ENCODE results near the gene ZXDC.

Gene ZXDC

DNA sequence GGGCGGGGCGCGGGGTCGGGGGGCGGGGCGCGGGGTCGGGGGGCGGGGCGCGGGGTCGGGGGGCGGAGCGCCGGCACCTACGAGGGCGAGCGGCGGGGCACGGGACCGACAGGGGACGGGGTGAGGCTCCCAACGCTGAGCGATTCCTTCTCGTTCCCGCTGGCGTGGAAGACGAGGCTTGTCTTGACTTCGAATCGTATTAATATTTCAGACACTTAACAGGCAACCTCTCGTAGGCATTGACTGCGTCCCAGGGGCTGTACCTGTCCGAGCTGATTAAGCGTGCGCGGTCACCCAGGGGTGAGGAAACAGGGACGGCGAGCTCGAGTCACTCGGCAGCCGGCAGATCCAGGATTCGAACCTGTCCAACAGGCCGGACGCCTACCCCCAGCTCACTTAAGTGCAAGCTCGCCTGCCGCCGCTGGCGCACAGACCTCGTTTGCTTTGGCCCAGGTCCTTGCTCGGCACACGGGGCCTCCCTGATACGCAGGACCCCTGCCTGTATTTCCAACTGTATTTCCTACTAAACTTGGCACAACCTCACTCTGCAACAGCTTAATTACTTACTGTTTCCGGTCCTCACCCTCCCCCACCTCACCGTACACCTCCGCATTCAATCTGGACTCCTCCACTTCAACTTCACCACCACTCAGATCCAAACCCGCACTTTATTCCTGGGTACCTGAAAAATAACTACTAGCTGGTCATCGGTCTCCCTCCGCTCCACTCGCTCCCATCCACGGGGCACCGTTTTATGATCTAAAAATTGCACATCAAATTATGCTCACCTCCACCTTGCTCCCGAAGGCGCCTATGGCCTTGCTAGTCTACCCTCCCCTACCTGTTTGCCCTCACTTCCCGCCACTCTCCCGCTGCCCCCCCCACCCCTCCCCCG lies 722 bp upstream of the ZXDC start:
- H3K27me3 ChIP-seq, result no peaks in the 10 kb centered on the region
- peak overlapping the region; percentile 46 to 87 (median 73); a peak in 21 of 22 replicates for H3K9ac ChIP-seq
- peaks cover 38 to 50% (median 45%) of the 10 kb centered on the region in 10 experiments for H3K4me1 ChIP-seq
- peak overlapping the region; percentile 10 to 75 (median 57); a peak in 18 of 22 replicates for H3K27ac ChIP-seq
- peaks cover 6 to 18% (median 8%) of the 10 kb centered on the region in 11 experiments; a peak in 19 of 22 replicates for H3K36me3 ChIP-seq
- H3K9me3 ChIP-seq (replicated peaks in 1 of 11), result no peaks in the 10 kb centered on the region
- H4K20me1 ChIP-seq, result peaks cover 36 to 41% (median 40%) of the 10 kb centered on the region in 11 experiments; a peak in 21 of 22 replicates
- peak overlapping the region; percentile 82 to 98 (median 92) for H3K4me2 ChIP-seq
- peak overlapping the region; percentile 50 to 71 (median 63) for H3K4me3 ChIP-seq
- TF ChIP-seq Cebpa-rat (IDR thresholded peaks at IDR 0.05), result no peak

- peaks cover 22 to 34% (median 24%) of the 10 kb centered on the region in 11 experiments for H3K36me3 ChIP-seq
- peak overlapping the region; percentile 92 to 98 (median 97) for H3K27ac ChIP-seq
- no peaks in the 10 kb centered on the region for H3K9me3 ChIP-seq (replicated peaks in 1 of 11)
- peaks cover 52 to 57% (median 55%) of the 10 kb centered on the region in 11 experiments; a peak in 21 of 22 replicates for H4K20me1 ChIP-seq
- H3K4me2 ChIP-seq, result peak overlapping the region; percentile 85 to 100 (median 99)
- H3K4me3 ChIP-seq, result peak overlapping the region; percentile 86 to 99 (median 94)
- no peak for TF ChIP-seq Cebpa-rat (IDR thresholded peaks at IDR 0.05)
- H3K4me1 ChIP-seq, result peaks cover 38 to 45% (median 42%) of the 10 kb centered on the region in 10 experiments
- peak overlapping the region; percentile 94 to 99 (median 98) for H3K9ac ChIP-seq
- H3K27me3 ChIP-seq, result no peaks in the 10 kb centered on the region
Observed at GRCh38 chr3:126474498-126475412, 936 bp downstream of the ZXDC start.

DNA sequence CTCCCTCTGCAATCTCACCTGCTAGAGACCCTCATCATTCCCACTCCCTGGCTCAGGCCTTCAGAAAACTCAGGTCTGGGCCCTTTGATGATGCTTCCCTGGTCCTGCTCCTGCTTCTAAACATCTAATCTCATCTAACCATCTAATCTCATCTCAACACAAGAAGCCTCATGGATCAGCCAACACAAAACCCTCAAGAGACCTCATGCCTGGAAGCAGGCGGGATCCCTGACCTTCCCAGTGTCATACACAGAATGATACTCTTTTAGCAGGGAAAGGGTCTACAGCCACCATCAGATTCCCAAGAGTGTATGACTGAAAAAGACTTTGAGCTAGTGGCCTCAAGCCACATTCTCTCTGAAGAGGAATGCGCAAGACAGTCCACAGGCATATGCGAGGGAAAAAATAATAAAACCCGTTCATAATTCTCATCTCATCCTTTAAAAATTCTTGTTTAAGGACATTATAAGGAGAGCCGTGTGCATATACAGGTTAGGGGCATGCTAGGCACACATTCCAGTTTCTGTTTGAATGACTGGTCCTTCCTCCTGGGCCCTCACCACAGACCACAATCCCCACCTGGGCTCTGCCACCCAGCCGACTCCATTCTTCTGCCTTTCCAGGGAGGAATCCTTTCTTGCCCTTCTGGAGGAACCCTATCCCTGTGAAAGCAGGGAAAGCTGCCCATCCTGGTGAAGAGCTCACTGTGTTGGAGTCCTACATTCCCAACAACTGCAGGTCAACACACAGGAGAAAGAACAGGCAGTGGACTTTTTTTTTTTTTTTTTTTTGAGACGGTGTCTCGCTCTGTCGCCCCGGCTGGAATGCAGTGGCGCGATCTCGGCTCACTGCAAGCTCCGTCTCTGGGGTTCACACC lies 2.2 kb downstream of the ZXDC start:
- peak overlapping the region; percentile 5 to 99 (median 98); a peak in 20 of 22 replicates for H3K9ac ChIP-seq

GRCh38 chr3:126472277-126473006 lies 3.2 kb downstream of the ZXDC start:
- Histone ChIP-seq H3K9ac (peak overlapping the region in 8 of 11 experiments; percentile 43 to 99 (median 98); a peak in 17 of 22 replicates), H3K27ac (peak overlapping the region in 10 of 11 experiments; percentile 41 to 98 (median 58); a peak in 20 of 22 replicates), H4K20me1 (peaks cover 75 to 81% (median 78%) of the 10 kb centered on the region in 11 experiments; a peak in 21 of 22 replicates), H3K27me3 (no peaks in the 10 kb centered on the region), H3K9me3 (replicated peaks in 1 of 11) (no peaks in the 10 kb centered on the region), H3K4me3 (peak overlapping the region in 8 of 10 experiments; percentile 86 to 99 (median 94); a peak in 15 of 20 replicates), H3K36me3 (peaks cover 46 to 58% (median 47%) of the 10 kb centered on the region in 11 experiments), H3K4me2 (peak overlapping the region; percentile 85 to 100 (median 99)), H3K4me1 (peaks cover 38 to 56% (median 44%) of the 10 kb centered on the region in 10 experiments)
- peak in 10 of 11 experiments; percentile 19 to 87 (median 67); a peak in 13 of 22 replicates for TF ChIP-seq Cebpa-rat (IDR thresholded peaks at IDR 0.05)

More for the DNA sequence above, 2.2 kb downstream of the ZXDC start:
- Histone ChIP-seq H3K36me3 (peaks cover 35 to 47% (median 36%) of the 10 kb centered on the region in 11 experiments), H3K4me2 (peak overlapping the region; percentile 85 to 100 (median 99)), H4K20me1 (peaks cover 65 to 70% (median 68%) of the 10 kb centered on the region in 11 experiments; a peak in 21 of 22 replicates), H3K27ac (peak overlapping the region in 10 of 11 experiments; percentile 13 to 98 (median 60); a peak in 18 of 22 replicates), H3K4me1 (peaks cover 38 to 47% (median 42%) of the 10 kb centered on the region in 10 experiments), H3K4me3 (peak overlapping the region; percentile 86 to 99 (median 94)), H3K9me3 (replicated peaks in 1 of 11) (no peaks in the 10 kb centered on the region), H3K27me3 (no peaks in the 10 kb centered on the region)
- TF ChIP-seq Cebpa-rat (IDR thresholded peaks at IDR 0.05), result no peak

DNA sequence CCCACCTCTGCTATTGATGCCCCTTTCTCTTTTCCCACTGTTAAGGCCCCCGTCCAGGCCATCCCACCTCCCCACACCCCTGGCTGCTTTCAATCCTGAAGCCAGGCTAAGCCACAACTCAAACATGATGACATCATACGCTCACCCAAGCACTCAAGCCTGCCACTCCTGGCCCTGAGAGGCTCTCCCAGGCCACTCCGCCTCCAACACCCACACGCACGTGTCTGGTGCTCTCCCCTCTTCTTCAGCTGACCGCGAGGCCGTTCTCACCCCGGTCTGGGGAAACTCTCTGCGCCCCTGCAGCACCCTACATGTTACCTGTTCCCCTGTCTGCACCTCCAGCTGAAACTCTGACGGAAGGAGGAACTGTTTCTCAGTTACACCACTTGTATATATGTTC lies 6.2 kb downstream of the ZXDC start:
- Histone ChIP-seq H3K9ac (peak overlapping the region in 1 of 11 experiments; percentile 6; a peak in 1 of 22 replicates), H3K4me2 (no peak overlapping the region), H4K20me1 (peaks cover 96 to 100% (median 100%) of the 10 kb centered on the region in 11 experiments), H3K27me3 (no peaks in the 10 kb centered on the region), H3K4me1 (peaks cover 34 to 71% (median 50%) of the 10 kb centered on the region in 10 experiments), H3K36me3 (peaks cover 75 to 87% (median 77%) of the 10 kb centered on the region in 11 experiments), H3K27ac (no peak overlapping the region), H3K9me3 (replicated peaks in 1 of 11) (no peaks in the 10 kb centered on the region), H3K4me3 (no peak overlapping the region)
- TF ChIP-seq Cebpa-rat (IDR thresholded peaks at IDR 0.05), result no peak

DNA sequence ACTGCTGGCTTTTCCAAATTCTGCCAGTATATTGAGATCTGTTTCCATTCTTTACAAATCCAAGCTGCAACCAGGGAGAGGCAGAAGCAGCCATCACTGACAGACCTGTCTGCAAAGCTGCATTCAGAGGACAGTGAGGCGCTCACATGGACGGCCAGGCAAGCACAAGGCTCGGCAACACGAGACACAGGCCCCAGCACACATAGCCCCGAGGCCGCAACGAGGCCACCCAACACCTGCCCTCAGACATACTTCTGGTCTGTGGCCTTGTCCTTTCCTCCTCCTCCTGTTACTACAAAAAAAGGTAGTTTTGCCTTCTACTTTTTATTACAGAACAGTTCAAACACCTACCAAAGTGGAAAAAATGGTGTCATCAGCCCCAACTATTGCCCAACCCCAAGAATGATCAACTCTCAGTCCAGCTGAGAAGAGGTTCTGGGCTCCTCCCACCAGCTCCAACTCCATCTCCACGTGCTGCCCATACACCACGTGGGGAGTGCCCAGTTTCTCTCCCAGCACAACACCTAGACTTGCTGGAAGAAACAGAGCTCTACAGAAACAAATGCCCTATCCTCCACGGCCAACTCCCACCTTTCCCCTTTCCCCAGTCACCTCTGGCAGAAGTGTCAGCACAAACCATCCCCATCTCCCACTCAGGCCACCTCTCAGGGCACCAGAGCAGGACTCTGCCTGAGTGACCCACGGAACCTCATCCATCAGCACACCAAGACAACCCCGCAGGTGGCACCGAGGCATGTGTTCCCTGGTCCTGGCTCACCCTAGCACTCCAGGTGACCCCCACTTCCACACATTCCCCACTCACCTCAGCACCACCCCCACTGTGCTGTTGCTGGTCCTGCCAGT lies 7.4 kb downstream of the ZXDC start:
- Histone ChIP-seq H3K4me3 (no peak overlapping the region), H3K27me3 (no peaks in the 10 kb centered on the region), H4K20me1 (peaks cover 93 to 100% (median 99%) of the 10 kb centered on the region in 11 experiments), H3K9me3 (replicated peaks in 1 of 11) (no peaks in the 10 kb centered on the region), H3K4me2 (no peak overlapping the region), H3K9ac (no peak overlapping the region; a peak in 1 of 22 replicates), H3K4me1 (peaks cover 21 to 62% (median 38%) of the 10 kb centered on the region in 10 experiments), H3K27ac (no peak overlapping the region), H3K36me3 (peaks cover 86 to 99% (median 89%) of the 10 kb centered on the region in 11 experiments)
- TF ChIP-seq Cebpa-rat (IDR thresholded peaks at IDR 0.05), result no peak
